Activated CD8-positive, alpha-beta memory T cell treated with anti-CD3 and anti-CD28 coated beads for 4 hours (primary cell): ENCODE data around the gene NAXD.
"Not testable (repeated sequence)": the region's sequence is repeated elsewhere in the genome, so short reads cannot be mapped to it uniquely, and the experiment has no call there.

Experiments
- DNase-seq, 2 donors: peaks; one replicate each; pipeline ENCODE4 v3.0.0-alpha.2; 2020; ENCODE audit warnings: low read depth in 2 of 2

Gene NAXD

DNA sequence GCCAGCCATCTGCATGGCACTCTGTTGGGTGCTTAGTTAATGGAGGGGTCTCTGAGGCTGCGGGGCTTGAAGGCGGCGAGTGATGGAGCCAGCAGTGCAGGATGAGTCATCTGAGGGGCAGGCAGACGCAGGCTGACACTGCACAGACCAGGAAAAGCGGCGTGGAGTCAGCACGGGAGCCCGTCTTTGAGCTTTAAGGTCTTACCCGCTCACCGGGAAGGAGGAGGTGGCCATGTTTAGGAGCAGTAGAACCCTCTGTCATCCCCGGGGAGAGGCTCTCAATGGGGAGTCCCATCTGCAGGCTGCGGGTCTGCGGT is 13.1 kb downstream of the NAXD start:
- DNase-seq: no peak

DNA sequence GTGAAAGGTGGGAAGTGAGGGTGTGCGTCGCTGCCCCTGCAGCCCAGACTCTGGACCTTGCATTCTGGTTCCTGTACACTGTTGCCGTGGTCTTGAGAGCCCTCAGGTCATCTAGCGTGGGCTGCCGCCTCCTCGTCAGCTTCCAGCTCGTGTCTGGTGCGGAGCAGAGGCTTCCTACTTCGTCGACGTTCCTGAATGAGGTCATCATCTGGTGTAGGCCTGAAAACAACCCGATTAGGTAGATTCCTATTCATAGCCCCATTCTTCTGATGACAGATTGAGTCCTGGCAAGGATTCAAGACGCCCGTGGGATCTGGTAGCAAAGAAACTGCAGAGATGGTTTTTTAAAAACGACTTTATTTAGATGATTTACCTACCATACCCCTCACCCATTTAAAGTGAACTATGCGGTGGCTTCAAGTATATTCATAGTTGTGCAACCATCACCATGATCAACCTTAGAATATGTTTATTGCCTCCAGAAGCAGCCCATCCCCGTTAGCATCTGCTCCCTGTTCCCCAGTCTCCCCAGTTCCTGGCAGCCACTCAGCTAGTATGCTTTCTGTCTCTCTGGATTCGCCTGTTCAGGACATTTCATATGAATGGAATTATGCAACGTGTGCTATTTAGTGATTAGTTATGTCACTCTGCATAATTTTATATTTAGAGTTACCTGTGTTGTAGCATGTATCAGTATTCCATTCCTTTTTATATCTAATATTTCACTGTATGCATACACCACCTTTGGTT is 13.8 kb downstream of the NAXD start:
- no peak for DNase-seq

DNA sequence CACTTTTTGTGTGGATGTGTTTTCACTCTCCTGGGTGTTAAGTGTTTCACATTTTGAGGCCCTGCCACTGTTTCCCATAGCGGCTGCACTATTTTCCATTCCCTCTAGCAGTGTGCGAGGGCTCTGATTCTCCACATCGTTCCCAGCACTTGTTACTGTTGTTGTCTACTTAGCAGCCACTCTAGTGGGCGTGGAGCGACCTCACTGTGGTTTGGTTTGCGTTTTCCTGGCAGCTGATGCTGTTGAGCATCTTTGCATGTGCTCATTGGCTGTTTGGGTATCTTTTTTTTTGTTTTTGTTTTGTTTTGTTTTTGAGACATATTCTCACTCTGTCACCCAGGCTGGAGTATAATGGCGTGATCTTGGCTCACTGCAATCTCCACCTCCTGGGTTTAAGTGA is 14.4 kb downstream of the NAXD start:
- DNase-seq: no peak

DNA sequence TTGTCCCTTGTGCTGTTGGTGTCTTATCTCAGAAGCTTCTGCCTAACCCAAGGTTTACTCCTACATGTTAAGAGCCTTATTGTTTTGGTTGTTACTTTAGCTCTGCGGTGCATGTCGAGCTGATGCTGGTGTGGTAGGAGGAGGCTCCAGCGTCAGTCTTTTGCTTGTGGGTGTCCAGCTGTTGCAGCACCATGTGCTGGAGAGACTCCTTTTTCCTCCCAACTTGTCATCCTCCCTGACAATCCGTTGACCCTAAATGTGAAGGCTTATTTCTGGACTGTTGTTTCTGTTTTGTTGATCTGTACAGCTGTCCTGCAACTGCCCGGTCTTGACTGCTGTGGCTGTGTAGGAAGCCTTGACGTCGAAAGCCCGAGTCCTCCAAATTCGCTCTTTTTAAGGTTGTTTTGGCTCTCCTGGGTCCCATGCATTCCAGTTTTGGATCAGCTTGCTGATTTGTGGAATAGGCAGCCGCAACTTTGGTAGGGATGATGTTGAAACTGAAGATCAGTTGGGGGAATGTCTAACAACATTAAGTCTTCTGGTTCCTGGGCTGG is 15.3 kb downstream of the NAXD start:
- no peak for DNase-seq

DNA sequence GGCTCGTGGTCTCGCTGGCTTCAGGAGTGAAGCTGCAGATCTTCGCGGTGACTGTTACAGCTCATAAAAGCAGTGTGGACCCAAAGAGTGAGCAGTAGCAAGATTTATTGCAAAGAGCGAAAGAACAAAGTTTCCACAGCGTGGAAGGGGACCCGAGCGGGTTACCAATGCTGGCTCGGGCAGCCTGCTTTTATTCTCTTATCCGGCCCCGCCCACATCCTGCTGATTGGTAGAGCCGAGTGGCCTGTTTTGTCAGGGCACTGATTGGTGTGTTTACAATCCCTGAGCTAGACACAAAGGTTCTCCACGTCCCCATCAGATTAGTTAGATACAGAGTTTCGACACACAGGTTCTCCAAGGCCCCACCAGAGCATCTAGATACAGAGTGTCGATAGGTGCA is 16.9 kb downstream of the NAXD start:
- DNase-seq: not testable (repeated sequence)

DNA sequence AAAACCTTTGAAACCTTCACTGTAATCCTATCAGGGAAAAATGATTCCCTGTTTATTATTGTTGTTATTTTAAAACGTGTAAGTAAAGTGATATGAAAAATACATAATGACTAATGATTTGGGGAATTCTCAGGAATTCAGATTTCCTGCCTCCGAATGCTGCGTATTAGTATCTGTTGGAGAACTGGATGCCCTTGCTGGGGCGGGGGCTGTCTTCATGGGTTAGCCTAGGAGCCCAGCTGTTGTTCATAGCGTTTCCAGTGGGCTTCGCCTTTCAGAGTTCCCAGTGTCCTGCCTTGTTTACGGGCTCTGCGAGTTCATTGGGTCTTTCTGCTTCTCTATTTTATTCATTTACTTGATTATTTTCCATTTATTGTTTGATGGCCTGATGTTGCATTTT is 18.4 kb downstream of the NAXD start:
- DNase-seq: no peak

DNA sequence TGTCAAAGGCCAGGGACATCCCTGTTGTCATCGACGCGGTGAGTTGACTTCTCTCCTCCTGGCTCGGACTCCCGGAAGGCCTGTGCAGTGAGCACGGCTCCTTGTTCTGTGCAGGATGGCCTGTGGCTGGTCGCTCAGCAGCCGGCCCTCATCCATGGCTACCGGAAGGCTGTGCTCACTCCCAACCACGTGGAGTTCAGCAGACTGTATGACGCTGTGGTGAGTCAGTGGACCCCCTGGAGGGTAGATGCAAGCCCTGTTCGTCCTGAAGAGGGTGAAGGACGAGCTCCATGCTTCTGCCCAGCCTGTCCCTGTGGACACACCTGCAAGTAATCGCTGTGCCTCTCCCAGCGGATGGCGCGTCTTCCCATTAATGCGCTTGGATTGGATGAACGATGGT is 19.2 kb downstream of the NAXD start:
- DNase-seq: no peak

DNA sequence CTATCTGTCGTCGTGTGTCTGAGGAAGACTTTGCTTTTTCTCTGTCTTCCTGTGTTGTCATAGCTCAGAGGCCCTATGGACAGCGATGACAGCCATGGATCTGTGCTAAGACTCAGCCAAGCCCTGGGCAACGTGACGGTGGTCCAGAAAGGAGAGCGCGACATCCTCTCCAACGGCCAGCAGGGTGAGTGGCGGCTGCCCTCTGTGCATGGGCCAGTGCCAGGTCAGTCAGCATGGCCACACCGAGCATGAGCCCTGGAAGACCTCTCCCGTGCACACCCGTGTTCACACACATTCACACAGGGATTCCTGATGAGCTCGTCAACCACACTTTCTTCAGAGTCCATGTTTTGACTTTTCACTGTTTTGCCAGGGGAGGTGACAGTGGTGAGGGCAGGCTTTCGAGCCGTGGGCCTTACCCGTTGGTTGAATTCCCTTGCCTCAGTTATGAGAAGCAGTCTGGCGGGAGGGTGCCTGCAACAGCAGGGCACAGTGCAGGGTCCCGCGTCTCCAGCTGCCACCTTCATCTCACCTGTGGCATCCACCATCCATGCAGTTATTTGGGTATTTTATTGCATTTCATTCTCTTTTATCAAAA is 20.2 kb downstream of the NAXD start:
- no peak for DNase-seq

DNA sequence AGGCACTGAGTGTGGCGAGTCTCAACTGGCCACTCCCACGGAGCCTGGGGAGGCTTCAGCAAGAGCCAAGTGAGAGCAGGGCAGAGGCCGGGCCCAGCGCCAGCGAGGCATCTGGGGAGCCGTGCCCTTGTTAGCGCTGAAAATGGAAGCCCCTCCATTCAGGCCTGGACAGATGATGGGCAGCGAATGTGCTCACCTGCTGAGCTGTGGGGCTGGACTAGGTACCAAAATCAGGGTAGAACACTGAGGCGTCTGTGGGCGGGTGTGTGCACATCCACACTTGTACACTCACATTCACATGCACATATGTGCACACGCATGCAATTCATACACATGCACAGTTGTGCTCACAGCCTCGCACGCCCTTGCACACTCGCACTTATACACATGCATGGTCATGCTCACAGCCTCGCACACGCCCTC is 20.7 kb downstream of the NAXD start:
- DNase-seq: no peak

DNA sequence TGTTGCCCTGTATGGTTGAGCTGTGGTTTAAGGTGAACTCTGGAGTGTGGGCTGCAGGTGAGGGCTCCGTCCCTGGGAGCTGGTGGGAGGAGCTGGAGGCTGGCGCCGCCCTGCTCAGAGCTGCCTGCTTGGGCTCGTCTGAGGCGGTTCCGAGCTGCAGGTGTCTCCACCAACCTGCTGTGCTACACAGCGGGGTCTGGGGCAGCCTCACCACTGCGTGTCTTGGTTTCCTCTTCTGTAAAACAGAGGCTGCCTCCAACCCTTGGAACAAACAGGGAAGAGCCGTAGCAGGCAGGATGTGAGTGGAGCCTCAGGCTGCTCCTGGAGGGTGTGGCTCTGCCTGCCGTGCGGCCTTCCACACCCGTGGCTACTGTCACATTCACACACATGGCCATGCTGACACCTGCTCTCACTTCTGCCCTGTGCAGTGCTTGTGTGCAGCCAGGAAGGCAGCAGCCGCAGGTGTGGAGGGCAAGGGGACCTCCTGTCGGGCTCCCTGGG is 21.4 kb downstream of the NAXD start:
- DNase-seq: no peak

DNA sequence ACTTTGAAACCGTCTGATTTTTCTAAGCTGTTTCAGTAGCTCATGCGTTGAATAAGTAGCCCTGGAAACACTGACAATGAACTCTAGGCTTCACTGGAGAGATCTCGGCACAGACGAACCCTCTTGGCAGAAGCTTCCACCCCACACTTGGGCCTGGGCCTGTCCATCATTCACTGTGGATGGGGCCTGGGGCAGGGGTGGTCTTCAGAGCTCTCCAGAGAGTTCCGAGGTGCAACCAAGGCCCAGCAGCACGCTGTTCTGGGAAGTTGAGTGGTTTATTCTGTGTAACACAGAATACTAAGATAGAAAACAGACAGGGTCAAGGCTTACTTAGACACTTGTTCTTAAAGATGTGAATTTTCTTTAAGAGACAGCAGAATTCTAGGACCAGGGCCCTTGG is 21.9 kb downstream of the NAXD start:
- DNase-seq: no peak

DNA sequence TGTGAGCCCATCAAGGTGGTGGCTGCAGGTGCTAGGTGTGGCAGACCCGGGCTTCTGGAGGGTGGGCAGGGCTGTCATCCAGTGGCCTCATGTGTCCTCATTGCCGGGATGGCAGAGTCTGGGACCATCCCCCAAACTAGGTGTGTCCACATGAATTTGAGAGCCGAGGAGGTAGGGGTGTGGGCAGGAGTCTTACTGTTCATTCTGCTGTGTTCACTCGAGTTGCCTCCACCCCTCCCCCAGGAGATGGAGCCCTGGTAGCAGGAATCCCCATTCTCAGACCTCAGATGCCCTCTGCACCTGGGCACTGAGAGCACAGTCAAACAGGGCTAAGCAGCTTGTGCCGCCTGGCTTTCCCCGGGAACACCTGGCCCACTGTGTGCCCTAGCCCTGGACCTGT is 22.4 kb downstream of the NAXD start:
- DNase-seq: no peak

DNA sequence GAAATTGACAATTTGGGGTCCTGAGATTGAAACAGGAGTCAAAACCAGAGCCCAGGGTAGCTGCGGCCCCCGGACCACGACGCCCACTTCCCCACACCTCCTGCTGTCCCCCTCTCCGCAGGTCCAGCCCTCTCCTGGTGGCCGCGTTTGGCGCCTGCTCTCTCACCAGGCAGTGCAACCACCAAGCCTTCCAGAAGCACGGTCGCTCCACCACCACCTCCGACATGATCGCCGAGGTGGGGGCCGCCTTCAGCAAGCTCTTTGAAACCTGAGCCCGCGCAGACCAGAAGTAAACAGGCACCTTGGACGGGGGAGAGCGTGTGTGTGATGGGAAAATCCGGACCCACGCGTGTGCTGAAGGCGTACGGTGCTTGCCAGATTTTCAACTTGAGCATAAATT is 22.9 kb downstream of the NAXD start:
- DNase-seq: no peak

DNA sequence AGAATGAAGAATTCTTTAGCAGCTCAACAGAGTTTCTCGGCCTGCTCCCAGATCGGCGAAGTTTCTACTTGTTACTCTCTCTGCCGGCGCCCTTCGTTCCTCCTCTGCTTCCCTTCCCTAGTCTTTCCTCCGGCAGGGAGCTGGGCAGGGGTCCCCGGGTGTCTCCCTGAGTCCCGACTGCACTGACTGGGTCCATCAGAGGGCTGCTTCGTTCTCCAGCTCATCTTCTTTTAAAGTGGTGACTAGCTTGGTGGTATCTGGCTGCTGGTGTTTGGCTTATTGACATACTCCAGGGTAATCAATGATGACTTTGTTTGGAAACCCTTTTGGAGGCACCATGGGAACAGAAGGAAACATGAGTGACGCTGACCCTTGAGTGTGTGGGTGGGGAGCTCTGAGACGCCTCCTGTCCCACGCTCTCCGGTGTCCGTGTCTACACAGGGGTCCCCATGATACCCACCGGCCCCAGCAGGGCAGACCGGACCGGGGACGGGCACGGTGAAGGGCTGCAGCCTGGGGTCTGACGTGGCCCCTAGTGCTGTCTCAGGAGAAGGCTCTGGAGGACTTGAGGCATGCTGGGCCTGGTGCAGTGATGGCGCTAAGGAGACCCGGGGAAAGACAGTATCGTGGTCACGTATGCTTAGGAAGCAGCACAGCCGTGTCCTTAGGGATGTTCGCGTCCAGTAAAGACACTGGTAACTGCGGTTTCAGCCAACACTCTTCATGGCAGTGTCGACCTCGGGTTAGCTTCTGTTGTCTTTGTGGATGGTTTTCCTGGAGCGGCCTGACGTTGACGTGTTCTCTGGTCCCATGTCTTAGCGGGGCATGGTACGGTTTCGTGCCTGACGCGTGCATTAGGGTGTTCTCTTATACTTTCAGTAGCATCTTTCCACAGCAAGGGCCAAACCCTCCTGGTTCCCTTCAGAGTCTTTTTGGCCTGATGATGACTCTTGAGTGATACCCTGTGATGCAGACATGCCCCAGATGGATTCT is 23.8 kb downstream of the NAXD start:
- no peak for DNase-seq

DNA sequence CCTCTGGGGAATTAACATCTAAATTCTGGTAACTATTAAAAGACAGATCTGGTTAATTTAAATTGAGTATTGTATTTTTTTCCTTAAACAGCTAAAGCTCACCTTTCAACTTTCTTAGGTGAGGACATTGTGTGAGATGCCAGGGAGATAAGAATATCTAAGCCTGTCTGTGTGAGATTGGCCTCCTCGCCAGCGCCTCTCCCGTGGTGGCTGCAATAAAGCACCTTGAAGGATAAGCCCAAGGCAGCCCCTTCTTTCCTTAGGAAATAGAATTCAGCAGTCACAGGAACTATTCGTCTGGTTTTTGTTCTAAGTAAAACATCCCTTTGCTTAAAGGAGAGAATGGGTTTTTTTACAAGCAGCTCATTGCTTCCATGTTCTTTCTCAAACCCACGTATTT is 24.6 kb downstream of the NAXD start:
- DNase-seq: no peak

DNA sequence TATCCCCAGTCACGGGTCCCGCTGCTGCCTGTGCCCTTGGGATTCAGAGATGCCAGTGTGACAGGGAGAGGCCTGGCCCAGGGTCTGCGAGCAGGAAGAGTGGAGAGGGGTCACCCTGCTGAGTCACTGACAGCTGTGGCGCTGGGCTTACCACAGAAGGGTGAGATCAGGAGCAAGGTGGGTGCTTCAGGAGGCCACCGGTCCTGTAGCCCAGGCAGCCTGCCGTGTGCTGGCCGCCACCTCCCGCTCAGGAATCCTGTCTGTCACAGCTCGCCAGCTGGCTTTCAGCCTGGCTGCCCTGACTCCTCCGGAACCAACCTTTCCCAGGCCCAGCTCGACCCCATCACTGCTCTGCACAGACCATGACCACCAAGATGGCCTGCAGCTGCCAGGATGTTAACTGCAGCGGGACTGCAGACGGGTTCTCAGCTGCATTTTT is 25.3 kb downstream of the NAXD start:
- no peak for DNase-seq

DNA sequence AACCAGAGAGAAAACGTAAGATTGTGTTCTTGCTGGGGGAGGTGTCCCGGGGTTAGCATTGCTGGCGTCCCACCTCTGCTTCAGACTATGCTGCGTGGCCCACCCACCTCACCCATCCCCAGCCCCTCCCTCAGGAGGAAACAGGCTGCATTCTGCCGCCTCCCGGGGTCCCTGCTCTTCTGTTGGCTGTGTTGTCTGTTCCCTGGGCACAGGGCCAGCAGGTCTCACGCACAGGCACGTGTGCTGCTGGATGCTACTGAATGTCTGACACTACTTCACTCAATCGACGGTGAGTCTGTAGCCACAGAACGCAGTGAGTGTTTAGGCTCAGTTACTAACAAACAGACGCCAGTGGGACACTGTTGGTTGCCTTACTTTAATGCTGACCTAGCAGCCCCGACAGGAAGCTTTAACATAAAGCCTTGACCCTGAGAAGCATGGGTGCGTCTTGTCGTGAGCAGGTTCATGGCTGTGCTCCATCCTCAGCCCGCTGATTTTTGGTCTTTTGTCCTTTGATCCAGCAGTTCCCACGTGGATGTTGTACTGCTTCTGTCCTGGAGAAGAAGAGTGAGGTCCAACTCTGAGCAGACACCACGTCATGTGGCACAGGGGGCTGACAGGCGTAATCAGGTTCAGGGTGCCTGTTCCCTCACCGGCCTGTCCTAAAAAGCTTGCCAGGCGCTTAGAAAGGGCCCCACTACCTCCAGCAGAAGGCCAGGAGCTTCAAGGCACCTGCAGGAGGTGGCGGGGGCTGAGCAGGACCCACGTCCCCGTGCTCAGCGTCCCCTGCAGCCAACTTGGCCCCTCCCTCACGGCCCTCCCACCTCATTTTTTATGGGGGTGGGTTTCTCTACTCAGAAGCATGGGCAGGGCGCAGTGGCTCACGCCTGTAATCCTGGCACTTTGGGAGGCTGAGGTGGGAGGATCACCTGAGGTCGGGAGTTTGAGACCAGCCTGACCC is 26.0 kb downstream of the NAXD start:
- DNase-seq: no peak

DNA sequence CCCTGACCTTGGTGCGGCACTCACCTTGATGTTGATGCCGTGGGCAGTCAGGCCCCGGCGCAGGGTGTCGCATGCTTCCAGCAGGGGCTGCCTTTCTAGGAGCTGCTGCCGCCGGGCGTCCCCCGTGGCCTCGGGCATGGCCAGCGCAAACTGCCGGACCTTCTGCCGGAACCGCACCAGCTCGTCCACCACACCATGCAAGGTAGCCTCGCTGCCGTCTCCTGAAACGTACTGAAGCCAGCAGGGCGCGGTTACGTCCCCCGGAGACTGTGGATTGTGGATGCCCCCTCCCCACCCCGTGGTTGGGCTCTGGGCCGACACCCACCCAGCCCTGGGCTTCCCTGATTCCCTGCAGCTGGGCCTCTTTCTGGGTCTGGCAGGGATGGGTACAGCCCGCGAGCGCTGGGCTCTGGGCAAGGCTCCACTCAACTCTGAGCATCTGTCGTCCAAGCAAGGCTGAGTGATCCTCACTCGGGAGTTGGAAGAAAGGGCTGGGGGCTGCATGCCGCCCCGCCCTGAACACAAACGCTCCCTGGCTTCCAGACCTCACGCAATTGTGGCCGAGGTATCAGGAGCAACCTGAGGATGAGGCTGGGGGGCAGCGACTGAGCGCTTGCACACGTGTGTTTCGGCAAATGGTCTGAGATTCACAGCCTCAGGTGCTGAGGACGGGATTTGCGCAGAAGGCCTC is 27.1 kb downstream of the NAXD start:
- DNase-seq: no peak

DNA sequence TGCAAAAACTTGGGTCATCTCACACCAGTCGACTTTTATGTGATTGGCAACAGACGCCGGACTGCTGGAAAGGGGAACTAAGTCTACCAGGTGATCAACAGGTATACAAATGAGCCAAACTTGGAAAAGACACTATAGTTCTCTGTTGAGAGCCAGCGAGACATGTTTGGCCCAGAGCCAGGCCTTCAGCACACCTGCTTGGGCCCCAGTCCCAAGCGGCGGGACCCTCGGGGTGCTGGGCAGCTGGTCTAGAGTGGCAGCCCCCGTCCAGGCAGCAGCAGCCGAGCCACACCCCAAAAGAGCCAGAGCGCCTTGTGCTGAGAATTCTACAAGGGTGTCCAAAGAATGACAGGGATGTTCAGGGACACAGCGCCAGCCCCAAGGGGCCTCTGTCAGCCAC is 28.0 kb downstream of the NAXD start:
- no peak for DNase-seq

DNA sequence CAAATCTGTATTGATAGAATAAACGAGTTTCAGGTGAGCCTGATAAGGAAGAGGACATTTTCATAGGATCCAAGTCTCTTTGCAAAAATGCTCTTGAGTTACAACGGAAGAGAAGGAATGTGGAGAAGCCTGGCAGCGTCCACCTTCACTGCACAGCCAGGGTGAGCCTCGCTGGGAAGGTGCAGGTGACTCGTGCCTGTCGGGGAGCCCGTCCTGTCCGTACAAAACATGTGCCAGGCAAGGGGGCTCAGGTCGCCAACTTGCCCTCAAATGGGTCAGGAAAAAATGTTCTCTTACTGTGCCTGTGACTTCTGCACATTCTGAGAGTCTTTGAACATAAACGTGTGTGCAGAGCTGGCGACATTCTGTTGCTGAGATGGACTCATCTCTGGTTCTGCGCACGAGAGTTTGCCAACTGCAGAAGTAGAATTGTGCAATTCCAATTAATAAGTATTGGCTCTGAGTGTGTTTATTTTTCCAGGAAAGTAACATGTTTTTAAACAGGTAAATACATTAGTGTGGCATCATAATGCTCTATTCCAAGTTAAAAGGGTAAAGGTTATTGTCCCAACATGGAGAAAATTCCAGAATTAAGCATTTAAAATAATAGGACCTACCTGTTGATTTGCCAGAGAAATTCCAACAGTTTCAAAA is 28.6 kb downstream of the NAXD start:
- no peak for DNase-seq
